Measurements from ENCODE around the gene CACNA1H.

- TF ChIP-seq CTCF (conservative IDR thresholded peaks at IDR 0.05; ENCODE audit: low read depth, low read length) (no peak), SMC3 (IDR thresholded peaks at IDR 0.05; ENCODE audit: low read depth, low read length) (no peak), MAFK (IDR thresholded peaks at IDR 0.05; ENCODE audit: low read depth, low read length) (no peak), POLR2A (IDR thresholded peaks at IDR 0.05; ENCODE audit: low read depth, low read length) (no peak), RCOR1 (IDR thresholded peaks at IDR 0.05; ENCODE audit: insufficient replicate concordance, low read length) (no peak), USF2 (IDR thresholded peaks at IDR 0.05; ENCODE audit: low read depth, low read length) (no peak), CEBPB (IDR thresholded peaks at IDR 0.05; ENCODE audit: low read depth, low read length) (no peak)
Measured at GRCh38 chr16:1126044-1126443, 26.9 kb upstream of the CACNA1H start.
